Hematopoietic multipotent progenitor cell treated with erythropoietin and hydrocortisone succinate and interleukin-3 and kit ligand, for 8 days (in vitro differentiated cells): Measurements from ENCODE around the gene POLA1.

Source experiments
- DNase-seq: peaks from one replicate; pipeline ENCODE4 v3.0.0-alpha.2; 2015

The POLA1 gene

DNA sequence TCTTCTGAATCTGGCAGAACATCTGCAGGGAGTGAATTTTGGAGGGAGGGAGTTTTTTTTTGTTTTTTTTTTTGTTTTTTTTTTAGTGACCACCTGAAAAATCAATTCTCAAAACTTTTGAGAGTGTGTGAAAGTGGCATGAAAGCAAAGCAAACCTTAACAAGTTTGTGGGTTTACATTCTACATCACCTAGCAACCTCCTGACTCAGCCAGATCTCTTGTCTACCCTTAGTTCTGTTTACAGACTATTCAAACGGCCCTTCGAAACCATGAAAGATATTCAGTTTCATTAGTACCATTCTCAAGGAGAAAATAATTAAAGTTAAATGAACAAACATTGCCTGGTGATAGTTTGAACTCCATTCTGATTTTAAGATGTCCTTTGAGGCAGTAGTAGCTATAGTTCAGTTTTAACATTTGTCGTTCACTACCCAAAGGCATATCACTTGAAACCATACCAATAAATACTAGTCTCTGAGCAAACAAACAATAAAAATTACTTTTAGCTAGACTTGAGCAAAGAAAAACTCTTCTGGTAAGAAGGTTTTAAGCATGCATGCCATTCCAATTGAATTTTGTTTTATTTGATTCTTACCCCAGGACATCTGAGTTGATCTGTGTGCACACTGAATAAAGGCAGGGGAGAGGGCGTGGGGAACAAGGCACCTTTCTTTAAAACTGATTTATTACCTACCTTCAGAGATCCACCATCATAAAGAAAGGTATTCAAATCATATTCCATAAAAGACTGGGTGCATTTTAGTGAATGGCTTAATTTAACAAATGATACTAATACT lies 184.3 kb downstream of the POLA1 start:
- DNase-seq = no peak

DNA sequence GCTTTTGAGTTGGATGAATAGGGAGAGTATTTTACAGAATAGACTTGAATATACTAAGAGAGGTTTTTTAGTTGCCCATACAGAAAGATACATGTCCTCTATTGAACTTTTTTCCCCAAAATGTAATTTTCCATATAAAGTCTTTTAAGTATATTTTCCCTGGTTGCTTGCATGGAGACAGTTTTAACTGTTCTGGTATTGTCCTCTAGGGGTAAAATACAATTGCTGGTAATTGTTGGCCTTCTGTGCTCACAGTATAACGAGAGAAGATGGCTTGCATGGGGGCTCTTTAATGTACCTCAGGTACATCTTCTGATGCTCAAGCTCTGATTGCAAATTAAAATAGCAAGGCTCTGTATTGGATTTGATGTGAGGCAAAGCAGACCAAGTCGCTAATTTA lies 186.0 kb downstream of the POLA1 start:
- no peak for DNase-seq

DNA sequence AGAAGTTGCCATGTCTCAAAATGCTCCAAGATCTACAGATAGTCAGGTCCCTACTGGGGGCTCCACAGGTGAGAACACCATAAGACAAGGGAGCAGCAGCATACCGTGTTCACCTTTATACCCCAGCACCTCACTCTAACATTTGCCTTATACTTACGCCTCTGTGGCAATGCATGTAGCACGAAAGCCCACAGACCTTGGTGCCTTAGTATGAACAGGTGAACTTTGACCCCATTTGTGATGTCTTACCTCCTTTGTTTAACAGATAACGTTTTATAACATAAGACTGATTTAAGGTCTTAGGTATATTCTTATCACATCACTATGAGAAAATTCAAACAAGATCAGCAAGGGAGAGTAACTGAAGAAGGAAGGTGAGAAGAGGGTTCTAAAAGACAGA lies 193.2 kb downstream of the POLA1 start:
- no peak for DNase-seq

DNA sequence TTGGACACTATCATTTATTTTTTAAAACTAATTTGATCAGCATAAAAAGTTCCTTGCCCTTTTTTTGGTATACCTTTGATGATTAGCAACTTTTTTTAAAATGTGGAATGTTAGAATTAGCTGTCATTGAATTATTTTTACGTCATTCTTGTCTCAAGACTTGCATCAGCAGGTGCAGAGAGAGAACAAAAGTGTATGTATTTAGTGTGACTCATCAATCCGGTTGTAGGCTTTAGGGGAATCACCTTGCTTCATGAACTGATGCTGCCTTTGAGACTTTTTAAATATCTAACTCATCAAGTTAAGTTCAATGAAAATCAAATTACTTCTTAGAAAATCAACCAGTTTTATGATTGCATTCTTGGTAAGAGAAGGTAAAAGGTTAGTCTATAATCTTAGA lies 197.0 kb downstream of the POLA1 start:
- DNase-seq = no peak

DNA sequence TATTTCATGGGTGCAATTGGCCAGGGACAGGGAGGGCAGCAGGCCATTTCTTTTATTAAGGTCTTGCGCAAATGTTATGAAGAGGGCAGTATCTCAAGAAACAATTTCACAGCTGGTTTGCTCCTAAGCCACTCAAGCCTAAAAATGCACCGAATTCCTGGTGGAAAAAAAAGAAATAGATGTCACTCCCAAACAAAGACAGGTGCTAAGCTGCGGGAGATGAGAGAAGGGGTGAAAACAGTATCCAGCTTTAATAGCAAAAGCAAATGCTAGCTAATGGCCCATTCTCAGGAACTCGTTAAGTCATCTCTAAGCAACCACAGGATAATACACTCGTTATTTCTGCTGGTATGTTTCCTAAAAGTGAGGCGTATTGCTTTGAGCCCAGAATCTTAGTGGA lies 205.7 kb downstream of the POLA1 start:
- DNase-seq = no peak

DNA sequence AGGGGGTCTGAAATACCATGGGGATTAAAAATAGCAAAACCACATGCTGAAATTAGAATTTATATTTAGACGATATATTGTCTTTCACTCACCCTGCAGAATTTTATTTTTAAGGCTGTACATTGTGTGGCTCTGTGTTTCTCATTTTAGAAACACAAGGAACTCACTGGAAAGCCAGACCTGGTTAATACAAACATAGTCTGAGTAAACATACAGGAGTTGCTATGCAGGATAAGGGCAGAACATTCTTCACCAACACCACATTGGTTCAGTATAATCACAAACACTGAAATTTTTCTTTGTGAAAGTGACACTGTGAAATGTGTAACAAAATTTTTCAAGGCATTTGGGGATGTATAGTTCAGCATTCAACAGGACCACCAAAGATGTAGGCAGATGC lies 206.5 kb downstream of the POLA1 start:
- DNase-seq = no peak

DNA sequence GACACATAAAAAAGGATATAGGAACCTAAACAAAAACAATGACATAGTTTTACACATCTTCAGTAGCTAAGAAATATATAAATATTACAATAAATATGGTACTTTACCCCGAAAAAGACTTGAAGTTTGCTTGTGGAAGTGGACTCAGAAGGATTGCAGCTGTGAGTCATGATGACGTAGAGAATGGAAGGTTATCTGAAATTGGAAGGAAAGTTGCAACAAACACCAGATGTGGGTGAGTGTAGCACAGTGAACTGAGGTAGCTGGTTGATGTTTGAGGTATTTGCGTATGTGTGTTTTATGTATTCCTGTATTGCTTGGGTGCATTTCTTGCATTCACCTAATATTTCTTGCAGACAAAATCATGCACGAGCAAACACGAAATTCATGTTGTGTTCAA lies 209.1 kb downstream of the POLA1 start:
- no peak for DNase-seq

DNA sequence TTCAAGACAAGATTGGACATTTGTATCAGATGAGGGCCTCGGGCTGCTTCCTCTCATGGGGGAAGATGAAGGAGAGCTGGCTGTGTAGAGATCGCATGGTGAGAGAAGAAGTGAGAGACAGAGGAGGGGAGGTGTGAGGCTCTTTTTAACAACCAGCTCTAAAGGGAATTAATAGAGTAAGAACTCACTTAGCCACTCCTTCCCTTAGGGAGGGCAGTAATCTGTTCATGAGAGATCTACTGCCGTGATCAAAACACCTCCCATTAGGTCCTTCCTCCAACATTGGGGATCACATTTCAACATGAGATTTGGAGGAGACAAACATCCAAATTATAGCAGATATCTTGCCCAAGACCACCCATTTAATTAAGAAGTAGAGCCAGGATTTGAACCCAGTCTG lies 225.0 kb downstream of the POLA1 start:
- no peak for DNase-seq

DNA sequence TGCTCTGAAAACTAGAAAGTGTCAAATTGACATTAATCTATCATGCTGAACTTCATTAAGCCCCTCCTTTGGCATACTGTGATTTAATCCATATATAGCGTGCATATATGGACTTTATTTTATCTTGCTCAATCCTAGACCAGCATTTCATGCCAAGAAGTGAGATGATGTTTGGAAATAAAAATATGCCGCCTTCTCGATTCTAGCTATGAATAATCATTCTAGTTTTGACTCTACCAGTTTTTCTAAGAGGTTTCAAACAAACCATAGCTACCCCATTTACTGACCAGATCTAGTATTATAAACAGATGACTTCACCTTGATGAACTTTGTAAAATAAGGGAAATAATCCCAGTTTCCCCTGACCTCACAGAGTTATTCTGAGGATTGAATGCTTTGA lies 227.1 kb downstream of the POLA1 start:
- no peak for DNase-seq

DNA sequence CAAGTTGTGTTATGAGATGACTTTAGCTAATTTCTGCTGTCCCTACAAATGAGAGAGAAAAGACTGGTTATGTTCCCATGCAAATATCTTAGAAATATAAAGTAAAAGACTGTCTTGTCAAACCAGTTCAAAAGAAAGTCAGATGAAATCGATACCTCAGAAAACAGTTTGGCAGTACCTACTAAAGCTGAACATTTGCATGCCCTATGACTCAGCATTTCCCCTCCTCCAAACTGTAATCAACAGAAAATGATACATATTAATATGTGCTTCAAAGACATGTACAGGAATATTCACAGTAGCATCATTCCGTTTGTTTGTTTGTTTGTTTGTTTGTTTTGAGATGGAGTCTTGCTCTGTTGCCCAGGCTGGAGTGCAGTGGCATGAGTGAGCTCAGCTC lies 231.7 kb downstream of the POLA1 start:
- peak; percentile 6 for DNase-seq

DNA sequence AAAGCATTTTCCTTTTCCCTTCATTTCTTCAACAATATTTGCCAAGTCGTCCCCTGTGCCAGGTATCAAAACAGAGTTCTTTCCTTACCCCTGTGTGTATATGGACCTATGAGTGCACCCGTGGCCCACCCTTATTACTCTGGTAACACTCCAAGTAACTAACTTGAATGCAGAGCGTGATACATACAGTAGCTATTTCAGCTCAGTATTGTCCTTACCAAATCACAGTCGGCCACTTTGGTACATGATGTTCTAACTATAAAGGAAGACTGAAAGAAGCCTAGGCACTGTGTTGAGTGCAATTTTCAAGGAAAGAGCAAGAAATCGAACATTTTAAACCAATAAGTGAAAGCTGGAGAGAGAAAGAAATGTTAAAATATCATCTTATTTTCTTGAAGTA lies 233.7 kb downstream of the POLA1 start:
- no peak for DNase-seq

DNA sequence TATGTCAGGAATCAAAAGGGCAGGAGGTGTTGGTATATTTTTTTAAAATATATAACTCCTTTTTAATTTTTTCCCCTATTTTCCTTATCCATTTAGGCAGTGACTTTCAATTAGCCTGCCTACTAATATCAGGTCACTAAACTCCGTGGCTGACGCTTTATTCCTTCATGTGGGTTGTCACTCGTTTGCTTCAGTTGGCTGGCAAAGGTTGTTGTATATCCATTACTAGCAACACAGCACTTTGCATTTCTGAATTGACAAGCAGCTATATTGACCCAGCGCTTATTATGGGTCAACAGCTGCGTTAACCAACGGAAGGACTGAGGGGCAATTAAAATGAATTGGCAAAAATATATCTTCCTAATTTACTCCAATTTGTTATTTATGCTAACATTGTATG lies 234.4 kb downstream of the POLA1 start:
- no peak for DNase-seq

DNA sequence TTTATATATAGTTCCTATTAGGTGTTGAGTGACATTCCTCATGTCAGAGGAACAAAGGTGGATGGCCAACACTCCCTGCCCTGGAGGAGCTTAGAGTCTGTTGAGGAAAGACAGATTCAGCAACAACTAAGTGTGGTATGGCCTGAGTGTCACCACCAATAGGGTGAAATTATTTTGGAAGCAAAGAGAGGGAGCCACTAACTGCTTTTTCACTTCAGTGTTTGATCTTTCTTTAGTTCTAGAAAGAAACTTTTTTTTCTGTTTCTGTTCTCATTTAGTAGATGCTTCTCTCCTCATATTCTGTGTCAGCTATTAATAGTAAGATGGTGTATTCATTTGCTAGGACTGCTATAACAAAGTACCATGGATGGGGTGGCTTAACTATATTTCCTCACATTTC lies 240.6 kb downstream of the POLA1 start:
- DNase-seq = no peak

DNA sequence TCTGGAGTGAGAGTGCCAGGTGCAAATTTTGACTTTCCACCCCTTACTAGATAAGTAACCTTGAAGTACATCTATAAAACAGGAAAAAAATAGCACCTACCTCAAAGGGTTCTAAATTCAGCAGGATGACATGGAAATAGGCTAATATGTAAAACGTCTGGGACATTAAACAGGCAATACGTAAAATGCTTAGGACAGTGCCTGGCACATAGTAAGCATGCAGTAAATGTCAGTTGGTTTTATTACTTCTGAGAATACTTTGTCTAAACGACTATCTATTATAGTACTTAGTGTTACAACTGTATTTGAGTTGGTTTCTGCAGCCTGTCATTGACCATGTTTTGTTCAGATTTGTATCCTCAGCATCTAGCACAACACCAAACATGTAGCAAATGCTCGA lies 251.3 kb downstream of the POLA1 start:
- DNase-seq = no peak

DNA sequence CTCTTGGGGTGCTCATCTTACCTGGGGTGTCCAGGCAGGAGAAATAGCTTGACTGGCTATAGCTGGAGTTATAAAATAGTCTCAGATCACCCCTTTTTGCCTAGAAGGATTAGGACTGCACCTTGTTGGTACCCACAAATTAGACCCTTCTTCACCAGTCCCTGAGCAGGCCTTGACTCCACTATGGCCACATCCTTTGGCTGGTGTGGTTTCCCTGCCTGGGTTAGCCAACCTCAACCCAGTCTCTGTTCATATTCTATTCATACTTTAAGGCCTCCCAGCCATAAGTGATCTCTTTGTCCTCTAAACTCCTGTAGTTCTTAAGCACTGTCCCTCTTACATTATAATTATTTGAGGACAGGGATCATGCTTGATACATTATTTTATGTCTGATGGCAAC lies 252.7 kb downstream of the POLA1 start:
- no peak for DNase-seq

DNA sequence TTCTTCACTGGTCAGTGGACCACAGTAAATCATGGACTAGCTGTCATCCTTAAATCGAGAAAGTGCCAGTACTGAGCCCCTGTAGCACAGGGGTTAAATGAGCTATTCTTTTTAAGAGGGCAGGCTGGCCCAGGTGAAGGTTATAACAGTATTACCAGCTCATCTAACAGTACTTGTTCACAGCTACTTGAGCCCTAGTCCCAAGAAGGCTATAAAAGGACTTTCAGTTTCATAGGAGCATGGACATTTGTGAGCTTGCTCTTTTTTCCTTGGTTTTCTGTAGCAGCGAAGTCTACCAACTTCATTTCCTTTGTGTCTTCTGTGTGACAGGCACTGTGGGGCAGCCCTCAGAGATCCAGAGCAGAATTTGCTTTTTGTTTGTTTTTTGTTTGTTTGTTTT lies 261.0 kb downstream of the POLA1 start:
- DNase-seq = no peak

DNA sequence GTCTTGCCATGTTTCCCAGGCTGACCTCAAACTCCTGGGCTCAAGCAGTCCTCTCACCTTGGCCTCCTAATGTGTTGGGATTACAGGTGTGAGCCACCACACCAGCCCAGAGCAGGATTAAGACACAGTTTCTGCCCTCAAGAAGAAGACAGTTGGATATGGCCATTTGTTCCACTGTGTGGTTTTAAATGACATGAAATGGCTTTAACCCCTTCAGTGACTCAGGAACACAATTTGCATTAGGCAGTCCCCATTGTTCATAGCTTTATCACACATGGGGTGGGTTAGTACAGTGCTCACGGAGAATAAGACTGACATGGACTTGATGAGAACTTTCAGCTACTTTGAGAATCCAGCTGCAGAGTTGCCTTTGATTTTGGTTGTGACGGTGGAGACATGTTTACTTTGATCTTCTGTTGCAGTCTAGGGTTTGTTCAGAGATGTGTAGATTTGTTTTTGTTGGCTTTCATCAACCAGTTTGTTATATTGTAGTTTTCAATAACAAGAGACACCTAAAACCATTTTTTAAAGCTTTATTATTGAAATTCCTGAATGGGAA lies 261.7 kb downstream of the POLA1 start:
- no peak for DNase-seq

DNA sequence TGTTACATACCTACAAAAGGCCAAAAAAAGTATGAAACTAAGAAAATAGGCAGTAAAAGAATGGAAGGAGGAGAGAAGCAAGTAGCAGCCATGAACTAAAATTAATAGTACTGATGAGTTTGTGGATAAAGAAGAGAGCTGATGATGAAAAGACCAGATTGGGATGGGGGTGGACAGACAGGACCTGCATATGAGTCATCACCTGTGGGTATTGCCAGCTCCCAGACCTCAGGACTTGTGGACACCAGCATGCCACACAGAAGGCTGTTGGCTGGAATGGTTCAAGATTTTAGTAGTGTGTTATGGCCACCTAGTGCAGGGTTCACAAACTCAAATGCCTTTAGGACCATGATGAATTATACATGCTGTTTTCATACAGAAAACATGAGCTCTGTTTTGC lies 263.1 kb downstream of the POLA1 start:
- no peak for DNase-seq

DNA sequence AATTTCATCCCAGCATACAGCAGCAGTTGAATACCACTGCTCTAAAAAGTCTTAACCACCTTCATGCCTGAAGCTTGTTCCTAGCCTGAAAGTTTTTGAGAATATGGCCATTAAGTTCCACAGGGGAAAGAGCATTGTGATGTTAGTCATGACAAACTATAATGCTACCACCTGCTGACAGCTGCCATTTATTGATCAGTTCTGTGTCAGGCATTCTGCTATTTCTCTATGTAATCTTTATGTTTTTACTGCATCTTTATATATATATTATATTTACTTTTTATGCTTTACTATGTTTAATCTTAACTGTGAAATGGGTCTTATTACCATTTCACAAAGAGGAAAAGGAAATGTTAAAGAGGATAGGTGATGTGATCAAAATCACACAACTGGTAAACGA lies 268.1 kb downstream of the POLA1 start:
- DNase-seq = no peak

DNA sequence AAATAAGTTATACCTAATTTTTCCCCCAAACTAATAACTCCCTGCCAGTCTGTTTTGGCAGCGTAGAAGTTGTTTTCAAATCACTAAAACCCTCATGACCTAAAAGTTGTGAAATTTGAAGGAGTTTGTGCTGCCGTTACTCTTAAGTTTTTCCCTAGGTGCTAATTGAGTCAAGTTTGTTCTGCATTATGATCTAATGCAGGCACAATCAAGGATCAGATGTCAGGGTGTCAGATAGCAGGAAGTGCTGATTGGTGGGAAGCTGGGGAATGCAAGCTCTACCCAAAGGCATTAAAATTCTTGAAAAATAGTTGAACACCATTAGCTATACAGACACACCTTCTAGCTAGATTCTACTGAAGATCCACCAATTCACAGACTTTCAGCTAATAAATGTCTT lies 270.1 kb downstream of the POLA1 start:
- no peak for DNase-seq

DNA sequence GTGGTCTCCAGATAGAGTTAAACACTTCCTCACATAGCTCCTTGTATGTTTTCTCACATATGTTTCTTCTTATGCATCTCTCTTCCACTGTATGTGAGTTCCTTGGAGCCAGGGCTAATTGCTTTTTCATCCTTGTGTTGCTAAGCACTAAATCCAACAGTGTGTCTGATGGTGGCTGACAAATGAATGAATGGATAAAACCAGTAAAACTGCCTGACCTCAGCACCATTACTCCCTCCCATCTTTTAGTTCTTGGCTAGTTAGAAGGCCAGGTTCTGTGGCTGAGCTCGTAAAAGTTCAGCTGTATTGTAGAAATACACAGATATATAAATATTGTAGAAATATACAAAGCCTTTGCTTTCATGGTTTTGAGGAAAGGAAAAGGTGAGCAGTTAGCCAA lies 271.7 kb downstream of the POLA1 start:
- DNase-seq = no peak

DNA sequence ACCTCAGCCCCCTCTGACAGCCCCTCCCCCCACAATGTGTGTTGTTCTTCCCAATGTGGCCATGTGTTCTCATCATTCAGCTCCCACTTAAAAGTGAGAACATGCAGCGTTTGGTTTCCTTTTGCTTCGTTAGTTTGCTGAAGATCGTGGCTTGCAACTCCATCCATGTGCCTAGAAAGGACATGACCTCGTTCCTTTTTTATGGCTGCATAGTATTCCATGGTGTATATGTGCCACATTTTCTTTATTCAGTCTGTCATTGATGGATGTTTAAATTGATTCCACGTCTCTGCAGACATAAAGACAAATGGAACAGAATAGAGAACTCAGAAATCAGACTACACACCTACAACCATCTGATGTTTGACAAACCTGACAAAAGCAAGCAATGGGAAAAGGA lies 276.1 kb downstream of the POLA1 start:
- no peak for DNase-seq

DNA sequence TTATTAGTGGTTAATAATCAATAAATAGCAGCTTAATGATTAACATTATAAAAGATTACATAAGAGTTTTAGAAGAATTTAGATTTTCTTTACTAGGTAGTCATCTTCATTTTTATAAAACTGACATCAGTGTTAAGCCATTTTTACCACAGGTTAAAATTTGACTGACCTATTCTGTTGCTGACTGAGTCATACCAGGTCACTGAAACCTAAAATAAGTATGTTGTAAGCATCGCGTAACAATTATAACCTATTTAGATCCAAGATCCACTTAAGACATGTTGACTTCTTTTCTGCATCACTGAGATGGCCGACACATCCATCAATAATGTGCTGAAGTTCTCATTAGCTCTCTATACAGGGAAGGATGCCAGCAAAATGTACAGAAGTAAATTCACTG lies 285.4 kb downstream of the POLA1 start:
- no peak for DNase-seq

DNA sequence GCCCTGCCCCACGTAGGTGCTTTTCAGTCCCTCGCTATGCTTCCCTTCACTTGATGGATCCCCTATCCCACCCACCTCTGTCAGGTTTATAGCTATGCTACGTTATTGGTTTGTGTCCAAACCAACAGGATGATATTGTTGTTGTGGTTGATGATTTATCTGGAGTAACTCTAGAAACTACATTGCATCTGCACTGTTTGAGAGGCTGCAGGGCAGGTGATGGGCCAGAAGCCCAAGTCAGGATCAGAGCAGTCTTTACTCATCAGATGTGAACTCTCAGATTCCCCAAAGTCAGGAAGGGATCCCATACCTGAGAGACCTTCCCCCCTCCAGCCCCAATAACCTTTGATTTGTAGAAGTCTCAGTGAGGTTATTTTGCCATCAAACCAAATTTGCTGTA lies 287.3 kb downstream of the POLA1 start:
- DNase-seq = no peak

DNA sequence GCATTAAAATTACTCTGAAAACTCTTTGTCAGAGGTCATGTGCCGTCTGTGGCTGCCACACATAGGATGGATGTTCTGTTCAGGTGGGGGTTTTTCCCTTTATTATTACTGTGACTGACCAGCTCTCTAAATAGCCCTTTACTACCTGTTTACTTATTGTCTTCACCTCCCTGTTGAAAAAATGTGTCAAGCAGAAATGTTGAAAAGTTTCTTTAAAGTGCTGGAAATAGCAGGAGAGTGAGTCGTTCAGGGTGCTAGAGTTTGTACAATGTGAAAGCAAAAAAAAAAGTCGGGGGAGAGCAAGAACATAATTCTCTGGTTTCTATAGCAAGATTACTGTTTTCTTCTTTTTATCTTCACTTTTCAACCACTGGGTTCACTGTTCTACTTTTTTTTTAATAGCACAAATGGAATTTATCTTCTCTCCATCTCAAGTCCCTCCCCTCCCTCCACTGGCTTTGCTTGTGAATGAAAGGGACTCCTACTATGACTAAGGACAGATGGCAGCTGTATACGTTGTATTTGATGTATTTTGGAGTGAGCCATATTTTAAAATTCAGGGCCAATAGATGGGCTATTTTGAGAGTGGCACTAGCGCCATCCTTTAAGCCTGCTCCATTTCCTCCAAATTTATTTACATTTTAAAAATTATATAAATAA lies 288.7 kb downstream of the POLA1 start:
- no peak for DNase-seq
